Measurements from ENCODE around the gene VWA7.
"Not testable (repeated sequence)": the region's sequence is repeated elsewhere in the genome, so short reads cannot be mapped to it uniquely, and the experiment has no call there.

Gene VWA7

GRCh38 chr6:31801031-31801927 lies 24.2 kb upstream of the VWA7 start:
- not testable (repeated sequence) for DNase-seq (ENCODE audit: low read depth)

DNA sequence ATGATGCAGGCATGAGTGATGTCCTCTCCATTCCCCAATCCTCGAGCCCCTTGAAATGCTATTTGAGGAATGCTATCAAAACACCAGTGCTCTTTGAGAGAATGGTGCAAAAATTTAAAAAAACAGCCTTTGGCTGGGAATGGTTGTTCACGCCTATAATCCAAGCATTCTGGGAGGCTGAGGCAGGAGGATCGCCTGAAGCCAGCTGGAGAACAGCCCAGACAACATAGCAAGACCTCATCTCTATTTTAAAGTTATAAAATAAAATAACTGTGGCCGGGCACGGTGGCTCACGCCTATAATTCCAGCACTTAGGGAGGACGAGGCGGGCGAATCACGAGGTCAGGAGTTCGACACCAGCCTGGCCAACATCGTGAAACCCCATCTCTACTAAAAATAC lies 22.7 kb upstream of the VWA7 start:
- no peak for DNase-seq (ENCODE audit: low read depth)

- DNase-seq (ENCODE audit: low read depth), result no peak
These were observed 20.5 kb upstream of the VWA7 start for GRCh38 chr6:31797588-31797987.

- DNase-seq (ENCODE audit: low read depth), result no peak
These were observed 19.9 kb upstream of the VWA7 start for GRCh38 chr6:31796993-31797385.

DNA sequence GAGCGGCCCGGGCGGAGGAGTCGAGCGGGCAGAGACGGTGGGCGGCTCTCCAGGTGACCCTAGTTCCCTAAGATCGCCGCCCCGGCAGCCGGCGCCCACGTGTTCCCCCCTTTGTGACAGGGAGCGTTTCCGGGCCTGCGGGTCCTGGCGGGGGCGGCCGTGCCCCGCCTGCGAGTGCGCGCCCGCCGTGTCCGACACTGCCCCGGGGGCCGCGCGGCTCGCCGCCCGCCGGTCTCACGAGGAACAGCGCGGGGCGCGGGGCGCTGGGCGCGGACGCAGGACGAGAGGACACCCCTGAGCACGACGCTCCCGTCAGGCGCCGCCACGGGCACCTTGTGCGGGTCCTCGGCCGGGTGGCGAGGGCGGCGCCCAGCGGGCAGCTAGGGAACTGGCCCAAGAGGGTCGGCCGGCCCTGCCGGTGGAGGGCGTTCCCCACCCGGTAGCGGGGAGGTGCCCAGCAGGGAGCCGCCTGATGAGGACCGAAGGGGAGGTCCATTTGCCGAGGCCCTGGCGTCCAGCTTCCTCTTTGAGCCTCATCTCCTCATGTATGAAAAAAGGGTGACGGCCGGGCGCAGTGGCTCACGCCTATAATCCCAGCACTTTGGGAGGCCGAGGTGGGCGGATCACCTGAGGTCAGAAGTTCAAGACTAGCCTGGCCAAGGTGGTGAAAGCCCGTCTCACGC lies 18.6 kb upstream of the VWA7 start, which contains the start of gene VARS1:
TSS of gene VARS1 (minus strand) at position 137 of the 683 bp plus-strand sequence. CDS start 535 bp downstream, outside the sequence.
- DNase-seq (ENCODE audit: low read depth), result peak; percentile 89

- no peak for DNase-seq (ENCODE audit: low read depth)
These were observed 17.9 kb upstream of the VWA7 start for GRCh38 chr6:31794866-31795615.

GRCh38 chr6:31794294-31794865 lies 17.3 kb upstream of the VWA7 start:
- DNase-seq (ENCODE audit: low read depth), result no peak

DNA sequence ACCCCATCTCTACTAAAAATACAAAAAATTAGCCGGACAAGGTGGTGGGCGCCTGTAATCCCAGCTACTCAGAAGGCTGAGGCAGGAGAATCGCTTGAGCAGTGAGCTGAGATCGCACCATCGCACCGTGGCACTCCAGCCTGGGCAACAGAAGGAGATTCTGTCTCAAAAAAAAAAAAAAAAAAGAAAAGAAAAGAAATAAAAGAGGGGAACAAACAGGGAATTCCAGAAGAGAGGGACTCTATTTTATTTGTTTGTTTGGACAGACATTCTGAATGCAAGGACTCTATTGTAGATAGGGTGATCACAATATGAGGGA lies 16.8 kb upstream of the VWA7 start:
- DNase-seq (ENCODE audit: low read depth), result not testable (repeated sequence)

- no peak for DNase-seq (ENCODE audit: low read depth)
These were observed 15.6 kb upstream of the VWA7 start for GRCh38 chr6:31792761-31793171.

DNA sequence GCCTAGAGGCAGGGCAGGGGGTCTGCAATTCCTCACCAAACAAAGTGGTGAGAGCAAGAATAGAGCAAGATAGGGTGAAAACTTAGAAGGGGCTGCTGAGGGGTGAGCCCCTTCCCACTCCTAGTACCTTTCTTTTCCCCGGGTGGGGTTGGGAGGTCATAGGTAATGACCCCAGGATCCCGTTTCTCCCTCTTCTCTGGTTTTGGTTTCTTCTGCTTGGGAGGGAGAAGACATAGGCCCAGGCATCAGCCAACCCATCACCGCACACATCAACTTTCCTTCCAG lies 14.9 kb upstream of the VWA7 start:
- no peak for DNase-seq (ENCODE audit: low read depth)

DNA sequence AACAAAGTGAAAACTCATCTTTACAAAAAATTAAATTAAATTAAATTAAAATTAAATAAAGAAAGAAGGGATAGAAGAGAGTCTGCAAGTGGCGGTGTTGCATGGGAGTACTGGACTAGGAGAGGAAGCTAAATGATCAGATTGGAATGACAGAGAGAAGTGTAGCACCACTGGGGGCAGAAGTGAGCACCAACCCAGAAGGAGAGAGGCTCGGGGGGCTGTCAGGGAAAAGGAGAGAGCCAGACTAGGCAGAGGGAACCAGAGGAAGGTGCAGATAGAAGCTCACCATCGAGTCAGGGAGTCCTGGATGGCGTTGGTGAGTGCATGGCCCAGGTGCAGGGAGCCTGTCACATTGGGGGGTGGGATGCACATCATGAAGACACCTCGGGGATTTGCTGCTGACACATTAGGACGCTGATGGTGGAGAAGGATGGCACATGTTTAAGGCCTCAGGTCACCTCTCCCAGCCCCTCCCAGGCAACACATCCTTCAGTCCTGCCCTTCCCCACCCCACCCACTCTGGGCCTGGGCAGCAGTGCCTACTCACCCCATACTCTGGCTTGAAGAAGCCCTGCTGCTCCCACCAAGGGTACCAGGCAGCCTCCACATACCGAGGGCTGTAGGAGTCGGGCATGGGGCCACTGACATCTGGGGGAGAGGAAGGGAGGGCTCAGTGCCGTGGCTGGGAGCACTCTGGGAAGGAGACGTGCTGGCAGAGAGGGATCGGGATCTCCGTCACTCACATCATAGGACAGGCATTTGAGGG lies 14.4 kb upstream of the VWA7 start:
- DNase-seq (ENCODE audit: low read depth), result no peak

GRCh38 chr6:31785475-31785874 lies 8.3 kb upstream of the VWA7 start:
- DNase-seq (ENCODE audit: low read depth), result no peak

GRCh38 chr6:31784098-31784925 lies 7.2 kb upstream of the VWA7 start:
- DNase-seq (ENCODE audit: low read depth), result no peak

GRCh38 chr6:31782126-31782855 lies 5.2 kb upstream of the VWA7 start:
- no peak for DNase-seq (ENCODE audit: low read depth)

DNA sequence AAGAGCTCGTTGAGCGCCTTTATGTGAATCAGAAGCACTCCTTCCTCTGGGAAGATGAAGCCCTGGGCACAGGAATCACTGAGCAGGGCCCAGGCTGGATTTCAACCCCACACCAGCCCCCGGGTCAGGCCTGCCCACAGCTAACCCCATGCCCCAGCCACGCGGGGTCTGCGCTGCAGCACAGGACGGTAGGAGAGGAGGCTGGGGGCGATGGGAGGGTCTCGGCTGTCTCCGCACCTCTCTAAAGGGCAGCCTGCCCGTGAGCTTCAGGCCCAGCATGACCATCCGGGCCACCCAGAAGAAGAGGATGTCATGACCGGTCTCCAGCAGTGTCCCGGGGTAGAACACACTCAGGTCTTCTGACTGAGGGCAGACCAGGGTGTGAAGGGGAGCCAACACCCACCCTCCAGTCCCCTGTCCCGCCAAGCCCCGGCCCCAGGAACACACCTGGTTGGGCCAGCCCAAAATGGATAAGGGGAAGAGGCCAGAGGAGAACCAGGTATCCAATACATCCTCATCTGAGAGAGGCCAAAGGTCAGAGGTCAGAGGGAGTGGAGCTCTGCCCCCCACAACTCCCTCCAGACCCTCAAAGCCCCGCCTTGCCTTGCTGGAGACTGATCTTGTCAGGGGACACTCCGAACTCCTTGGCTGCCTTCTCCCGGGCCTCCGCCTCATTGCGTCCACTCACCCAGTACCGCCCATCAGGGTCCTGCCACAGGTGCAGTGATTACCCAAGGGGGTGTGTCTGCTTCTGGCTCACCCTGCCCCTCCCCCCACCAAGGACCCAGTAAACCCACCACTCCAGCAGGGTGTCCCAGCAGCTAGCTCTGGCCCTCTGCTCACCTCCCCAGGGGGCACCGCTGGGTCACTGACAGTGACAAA lies 4.4 kb upstream of the VWA7 start:
- no peak for DNase-seq (ENCODE audit: low read depth)

DNA sequence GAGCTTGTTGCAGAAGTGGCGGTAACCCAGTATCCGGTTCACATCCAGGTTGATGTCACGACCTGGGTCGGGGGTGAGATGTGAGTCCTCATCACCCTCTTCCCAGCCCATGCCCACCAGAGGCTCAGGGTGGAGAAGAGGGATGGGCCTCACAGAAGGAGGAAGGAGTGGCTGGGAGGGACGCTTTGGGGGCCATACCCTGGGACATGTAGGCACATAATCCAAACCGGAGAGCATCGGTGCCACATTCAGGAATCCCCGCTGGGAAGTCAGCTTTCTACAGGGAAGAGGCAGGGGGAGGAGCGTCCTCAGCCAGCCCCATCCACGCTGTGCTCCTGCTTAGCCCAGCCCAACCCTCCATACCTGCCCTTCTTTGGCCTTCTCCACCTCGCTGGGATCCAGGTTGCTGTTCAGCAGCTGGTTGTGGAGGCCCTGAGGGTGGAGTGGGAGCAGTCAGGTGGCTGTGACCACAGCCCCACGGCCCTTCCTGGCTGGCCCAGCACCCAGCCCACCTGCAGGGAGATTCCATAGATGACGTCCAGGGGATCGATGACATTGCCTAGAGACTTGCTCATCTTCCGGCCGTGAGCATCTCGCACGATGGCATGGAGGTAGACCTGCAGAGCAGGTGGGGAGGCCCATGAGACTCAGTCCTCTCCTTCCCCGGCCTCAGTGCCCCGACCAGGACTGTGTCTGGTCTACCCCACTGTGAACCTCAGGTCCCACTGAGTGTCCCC lies 3.5 kb upstream of the VWA7 start:
- no peak for DNase-seq (ENCODE audit: low read depth)

- DNase-seq (ENCODE audit: low read depth), result no peak
These were observed 2.8 kb upstream of the VWA7 start for GRCh38 chr6:31779908-31780307.
